ENCODE data around the gene SCTR. TPM values are rescaled to one million over a fixed set of nuclear protein-coding genes. Genes with fewer than 3 reads are reported as not detected.

SCTR gene
- not detected in 2 replicates for total RNA-seq

DNA sequence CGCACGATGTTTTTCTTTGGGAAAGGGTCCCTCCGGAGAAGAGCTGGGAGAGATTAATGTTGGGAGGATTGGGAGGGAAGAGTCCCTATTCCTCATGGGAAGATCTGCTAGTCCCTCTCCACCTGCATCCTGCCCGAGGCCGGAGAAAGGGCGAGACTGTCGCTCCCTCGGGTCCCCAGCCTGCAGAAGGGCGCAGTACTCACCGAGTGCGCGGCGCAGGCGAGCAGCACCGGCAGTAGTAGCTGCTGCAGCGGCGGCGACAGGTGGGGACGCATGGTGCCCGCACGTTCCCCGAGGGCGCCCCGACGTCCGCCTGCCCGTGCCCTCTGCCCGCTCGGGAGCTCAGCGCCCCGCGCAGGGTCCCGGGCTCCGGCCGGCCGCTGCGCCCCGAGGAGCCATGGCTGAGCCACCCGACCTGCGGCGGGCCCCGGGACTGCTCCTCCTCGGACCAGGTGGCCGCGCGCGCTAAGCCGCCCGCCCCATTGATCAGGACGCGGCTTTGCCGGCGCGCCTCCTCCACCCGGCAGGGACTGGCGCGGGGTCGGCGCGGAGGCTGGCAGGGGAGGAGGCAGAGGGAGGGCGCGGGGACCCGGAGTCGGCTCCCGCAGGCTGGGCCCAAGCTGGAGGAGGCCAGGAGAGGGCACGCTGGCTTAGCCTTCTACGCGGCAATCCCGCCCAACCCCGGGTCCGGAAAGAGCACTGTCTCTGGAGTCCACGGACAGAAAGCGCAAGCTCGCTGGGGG is at the start of gene SCTR:
Gene SCTR, minus strand, starts transcription at position 532 of the 743 bp plus-strand sequence. Its CDS starts 257 bp downstream, at position 275.

DNA sequence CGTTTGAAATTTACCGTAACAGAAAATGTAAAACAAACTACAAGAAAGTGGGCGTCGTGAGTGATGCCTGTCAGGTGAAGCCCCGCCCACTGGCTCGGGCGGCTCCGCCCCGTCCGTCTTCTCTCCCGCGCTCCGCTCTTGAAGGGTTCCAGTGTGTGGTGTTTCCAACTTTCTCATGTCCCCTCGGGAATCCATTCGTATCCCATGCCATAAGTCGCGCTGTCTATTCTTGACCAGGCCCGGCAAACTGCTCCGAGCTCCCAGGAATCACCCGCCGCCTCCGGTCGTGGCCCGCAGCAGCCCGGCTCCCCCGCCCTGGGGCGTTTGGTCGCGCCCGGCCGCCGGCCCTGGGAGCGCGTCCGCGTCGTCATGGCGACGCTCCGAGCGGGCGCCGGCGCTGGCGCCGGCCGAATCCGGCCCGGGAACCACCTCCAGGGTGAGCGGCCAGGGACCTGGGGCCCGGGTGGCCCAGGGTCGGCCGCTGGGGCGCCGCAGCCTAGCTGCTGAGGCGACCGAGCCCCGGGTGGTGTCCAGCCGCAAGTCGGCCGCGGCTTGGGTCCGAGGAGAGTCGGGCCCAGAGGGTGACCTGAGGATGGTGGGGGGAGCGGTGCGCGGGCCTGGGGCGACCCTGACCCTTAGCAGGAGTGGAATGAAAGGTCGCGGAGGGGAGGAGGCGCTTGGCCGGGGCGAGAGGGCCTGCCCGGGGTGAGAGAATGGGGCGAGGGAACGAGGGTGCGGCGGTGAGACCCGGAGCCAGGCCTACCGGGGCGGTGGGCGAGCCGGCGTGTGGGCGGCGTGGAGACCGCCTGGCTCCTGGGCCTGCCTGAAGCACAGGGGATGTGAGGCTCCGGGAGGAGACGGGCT is 20.0 kb upstream of the SCTR start, which contains the start of gene CFAP221:
Gene CFAP221, plus strand, starts transcription at position 375 of the 864 bp plus-strand sequence. CDS start 1,683 bp downstream, outside the sequence.

DNA sequence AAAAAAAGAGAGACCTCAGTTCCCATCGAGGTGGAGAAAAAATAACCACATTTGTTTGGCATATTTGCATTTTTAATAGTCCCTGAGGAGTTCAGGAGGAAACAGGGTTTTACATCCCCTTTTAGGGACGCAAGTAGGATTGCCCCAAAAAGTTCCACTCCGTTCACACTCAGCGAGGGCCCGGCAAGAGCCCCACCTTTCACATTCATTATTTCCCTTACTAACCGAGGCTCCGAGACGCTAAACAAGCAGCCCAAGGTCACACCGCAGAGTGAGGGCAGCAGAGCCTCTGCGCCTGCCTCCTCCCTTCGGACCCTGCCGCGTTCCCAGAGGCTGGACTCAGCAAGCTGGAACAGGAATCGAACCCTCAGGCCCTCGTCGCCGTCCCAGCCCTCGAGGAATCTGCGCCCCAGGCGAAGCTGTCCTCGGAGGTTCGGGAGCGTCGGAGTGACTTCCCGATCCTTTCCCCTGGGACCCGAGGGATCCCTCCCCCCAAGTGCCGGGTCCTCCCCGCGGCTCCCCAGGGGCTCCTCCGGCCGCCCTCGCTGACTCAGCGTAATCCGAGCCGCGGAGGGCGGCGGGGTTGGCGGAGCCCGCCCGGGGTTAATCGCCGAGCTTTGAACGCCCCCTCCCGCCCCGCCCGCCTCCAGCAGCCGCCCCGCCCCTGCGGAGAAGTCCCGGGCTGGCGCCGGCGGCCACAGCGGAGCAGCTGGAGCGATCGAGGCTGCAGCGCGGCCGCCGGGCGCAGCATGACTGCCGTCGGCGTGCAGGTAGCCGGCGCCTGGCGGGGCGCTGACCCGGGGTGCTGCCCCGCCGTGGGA is 92.9 kb downstream of the SCTR start, which contains the start of gene TMEM37:
Gene TMEM37, plus strand, starts transcription at position 700 of the 821 bp plus-strand sequence. Its CDS starts 50 bp downstream, at position 750.

Other genes starting within 250 kb of the SCTR start
- 5.7 and 6.7 TPM in 2 replicates for gene C2orf76, start 157.6 kb downstream of the SCTR start, total RNA-seq
- gene DBI, start 157.5 kb downstream of the SCTR start, total RNA-seq: 47.5 and 68.9 TPM in 2 replicates
- 0.29 and 0.66 TPM in 2 replicates for gene TMEM37, start 92.6 kb downstream of the SCTR start, total RNA-seq
- gene CFAP221, start 20.0 kb upstream of the SCTR start, total RNA-seq: not detected in 2 replicates
- gene TMEM177, start 154.7 kb upstream of the SCTR start, total RNA-seq: 3.9 and 7.4 TPM in 2 replicates
- 12.9 and 16.0 TPM in 2 replicates for gene PTPN4, start 235.4 kb upstream of the SCTR start, total RNA-seq